HepG2 (cell line): ENCODE measurements around the gene ZNRD2. TPM values are rescaled to one million over a fixed set of nuclear protein-coding genes. Genes with fewer than 3 reads are reported as not detected.
A peak's percentile ranks its signal among the peaks of the same experiment; 100 is the strongest.

Experiments
- ARHGAP35 ChIP-seq: sonication (generic); formaldehyde crosslinking; IDR thresholded peaks from 2 replicates; pipeline ENCODE4 v1.9.0; 2022; ENCODE audit warnings: mild to moderate bottlenecking, inconsistent platforms, moderate library complexity, missing genetic modification reagents, borderline replicate concordance
- CAMTA2 ChIP-seq: sonication (generic); formaldehyde crosslinking; IDR thresholded peaks from 2 replicates; pipeline ENCODE4 v1.4.0; 2020; ENCODE audit warnings: mild to moderate bottlenecking, missing genetic modification reagents, borderline replicate concordance
- PHB2 ChIP-seq: fragments of 450-650 bp; IDR thresholded peaks from 2 replicates; pipeline ENCODE4 v1.6.1; 2018; ENCODE audit not compliant: partially characterized antibody
- SALL1 ChIP-seq: sonication (generic); formaldehyde crosslinking; IDR thresholded peaks from 2 replicates; pipeline ENCODE4 v1.8.0; 2022; ENCODE audit warnings: mild to moderate bottlenecking, missing genetic modification reagents
- ZNF318 ChIP-seq: sonication (generic); formaldehyde crosslinking; IDR thresholded peaks from 2 replicates; pipeline ENCODE4 v1.4.0; 2020; ENCODE audit warnings: mild to moderate bottlenecking, missing genetic modification reagents
- ZNF383 ChIP-seq: sonication (generic); formaldehyde crosslinking; IDR thresholded peaks from 2 replicates; pipeline ENCODE4 v1.4.0; 2020; ENCODE audit warnings: missing genetic modification reagents, mild to moderate bottlenecking, borderline replicate concordance
- ZNF552 ChIP-seq: sonication (generic); formaldehyde crosslinking; IDR thresholded peaks from 2 replicates; pipeline ENCODE4 v1.9.0; 2022; ENCODE audit warnings: missing genetic modification reagents, mild to moderate bottlenecking, borderline replicate concordance
- ZNF589 ChIP-seq: sonication (generic); formaldehyde crosslinking; conservative IDR thresholded peaks from 2 replicates; pipeline ENCODE4 v1.8.0; 2022; ENCODE audit warnings: mild to moderate bottlenecking, moderate library complexity, missing genetic modification reagents
- ZNF7 ChIP-seq: IDR thresholded peaks from 2 replicates; pipeline ENCODE4 v1.6.1; 2016; ENCODE audit warnings: missing biosample characterization, missing genetic modification reagents
- polyA plus RNA-seq, 8 experiments: library from polyadenylated mRNA; depleted of rRNA in 3 of 8; stranded (reverse) in 7 of 8; unstranded in 1 of 8; fragments of >200 nt; fragmentation: Illumina TruSeq in 4 of 8; extraction: Trizol in 4 of 8; gene quantifications; 2 replicates each; pipeline versions ENCODE4 v1.2.1 to v1.2.3, GENCODE V29; 2011 to 2016; ENCODE audit warnings: low read depth in 4 of 8, missing spikeins in 1 of 8, mixed read lengths in 1 of 8; ENCODE audit not compliant: insufficient read depth in 1 of 8
- total RNA-seq, 5 experiments: library from RNA; depleted of rRNA; stranded (reverse); fragments of >200 nt; fragmentation: Illumina TruSeq; extraction: Trizol; gene quantifications; 2 replicates each; pipeline ENCODE4 v1.2.3, GENCODE V29; 2016; ENCODE audit warnings: low read depth in 1 of 5
- TF ChIP-seq, protein P1 (sequence below): IDR thresholded peaks from 2 replicates; pipeline ENCODE4 v1.6.1; 2016
- TF ChIP-seq, protein P2 (sequence below): sonication (generic); formaldehyde crosslinking; IDR thresholded peaks from 2 replicates; pipeline ENCODE4 v1.8.0; 2022; ENCODE audit warnings: low read depth, missing genetic modification reagents
- TF ChIP-seq, protein P3 (sequence below), 2 experiments: fragments of 450-650 bp in 1 of 2; sonication (generic) in 1 of 2; formaldehyde crosslinking; IDR thresholded peaks; 2 replicates each; pipeline versions ENCODE4 v1.5.0 to v1.8.0; 2020 to 2022; ENCODE audit warnings: mild to moderate bottlenecking in 1 of 2, missing genetic modification reagents in 1 of 2

Gene ZNRD2
- total and polyA plus RNA-seq, 2 of the 13 experiments (the other 11 are each of a cell fraction or from before 2014, with no cell fraction given): 29.2 to 34.0 TPM

DNA sequence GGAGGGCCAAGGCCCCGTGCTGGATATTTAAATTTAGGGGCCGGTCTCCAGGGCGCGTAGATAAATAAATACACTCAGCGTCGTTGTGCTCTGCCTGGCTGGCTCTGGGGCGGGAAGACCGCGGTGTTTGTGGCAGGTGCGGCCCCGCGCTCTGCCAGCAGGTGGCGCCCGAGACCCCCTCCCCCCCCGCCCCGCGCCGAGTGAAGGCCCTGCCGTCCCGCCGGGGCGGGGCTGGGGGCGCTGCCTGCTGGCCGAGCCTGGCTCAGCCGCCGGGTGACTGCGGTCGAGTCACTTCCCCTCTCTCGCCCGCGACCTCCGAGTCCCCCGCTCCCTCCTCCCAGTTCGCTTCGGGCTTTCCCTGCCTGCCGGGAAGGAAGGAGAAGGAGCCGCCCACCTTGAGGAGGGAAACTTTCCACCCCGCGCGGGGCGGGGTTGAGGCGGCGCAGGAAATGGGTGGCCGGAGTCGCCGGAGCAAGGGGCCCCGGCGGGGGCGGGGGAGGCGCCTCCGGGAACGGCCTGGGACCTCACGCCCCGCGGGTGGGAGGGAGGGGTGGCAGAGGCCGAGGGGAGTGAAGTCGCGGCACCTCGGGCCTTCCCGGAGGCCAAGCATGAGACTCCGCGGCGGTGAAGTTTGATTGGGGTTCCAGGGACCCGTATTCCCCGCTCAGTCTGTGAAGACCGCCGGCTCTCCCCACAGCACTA, 4.0 kb downstream of the ZNRD2 start (continued):
- TF ChIP-seq, protein P1, sequence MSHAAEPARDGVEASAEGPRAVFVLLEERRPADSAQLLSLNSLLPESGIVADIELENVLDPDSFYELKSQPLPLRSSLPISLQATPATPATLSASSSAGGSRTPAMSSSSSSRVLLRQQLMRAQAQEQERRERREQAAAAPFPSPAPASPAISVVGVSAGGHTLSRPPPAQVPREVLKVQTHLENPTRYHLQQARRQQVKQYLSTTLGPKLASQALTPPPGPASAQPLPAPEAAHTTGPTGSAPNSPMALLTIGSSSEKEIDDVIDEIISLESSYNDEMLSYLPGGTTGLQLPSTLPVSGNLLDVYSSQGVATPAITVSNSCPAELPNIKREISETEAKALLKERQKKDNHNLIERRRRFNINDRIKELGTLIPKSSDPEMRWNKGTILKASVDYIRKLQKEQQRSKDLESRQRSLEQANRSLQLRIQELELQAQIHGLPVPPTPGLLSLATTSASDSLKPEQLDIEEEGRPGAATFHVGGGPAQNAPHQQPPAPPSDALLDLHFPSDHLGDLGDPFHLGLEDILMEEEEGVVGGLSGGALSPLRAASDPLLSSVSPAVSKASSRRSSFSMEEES (CRISPR knock-in tag): peak; percentile 33; the same call in 1 of the 2 replicates
- TF ChIP-seq SALL1 (CRISPR knock-in tag) (peak; percentile 28; the same call in 1 of the 2 replicates), ZNF552 (CRISPR knock-in tag) (peak; percentile 55; the same call in 1 of the 2 replicates), PHB2 (no peak), ZNF589 (CRISPR knock-in tag) (no peak), ZNF7 (CRISPR knock-in tag) (no peak), ZNF318 (CRISPR knock-in tag) (no peak), ZNF383 (CRISPR knock-in tag) (no peak), ARHGAP35 (CRISPR knock-in tag) (0 out of 2 replicates have a peak, but pooled peaks have one; percentile 25), CAMTA2 (CRISPR knock-in tag) (no peak)
- TF ChIP-seq, protein P2, sequence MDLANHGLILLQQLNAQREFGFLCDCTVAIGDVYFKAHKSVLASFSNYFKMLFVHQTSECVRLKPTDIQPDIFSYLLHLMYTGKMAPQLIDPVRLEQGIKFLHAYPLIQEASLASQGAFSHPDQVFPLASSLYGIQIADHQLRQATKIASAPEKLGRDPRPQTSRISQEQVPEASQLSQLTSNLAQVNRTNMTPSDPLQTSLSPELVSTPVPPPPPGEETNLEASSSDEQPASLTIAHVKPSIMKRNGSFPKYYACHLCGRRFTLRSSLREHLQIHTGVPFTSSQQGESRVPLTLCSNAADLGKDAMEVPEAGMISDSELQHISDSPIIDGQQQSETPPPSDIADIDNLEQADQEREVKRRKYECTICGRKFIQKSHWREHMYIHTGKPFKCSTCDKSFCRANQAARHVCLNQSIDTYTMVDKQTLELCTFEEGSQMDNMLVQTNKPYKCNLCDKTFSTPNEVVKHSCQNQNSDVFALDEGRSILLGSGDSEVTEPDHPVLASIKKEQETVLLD: peak; percentile 86
- TF ChIP-seq, protein P3, sequence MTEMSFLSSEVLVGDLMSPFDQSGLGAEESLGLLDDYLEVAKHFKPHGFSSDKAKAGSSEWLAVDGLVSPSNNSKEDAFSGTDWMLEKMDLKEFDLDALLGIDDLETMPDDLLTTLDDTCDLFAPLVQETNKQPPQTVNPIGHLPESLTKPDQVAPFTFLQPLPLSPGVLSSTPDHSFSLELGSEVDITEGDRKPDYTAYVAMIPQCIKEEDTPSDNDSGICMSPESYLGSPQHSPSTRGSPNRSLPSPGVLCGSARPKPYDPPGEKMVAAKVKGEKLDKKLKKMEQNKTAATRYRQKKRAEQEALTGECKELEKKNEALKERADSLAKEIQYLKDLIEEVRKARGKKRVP (CRISPR knock-in tag; IDR thresholded peaks at IDR 0.05): no peak
